ENCODE results near the gene SGPL1. TPM values are rescaled to one million over a fixed set of nuclear protein-coding genes. Genes with fewer than 3 reads are reported as not detected.

SGPL1 gene
- total RNA-seq, 6 experiments from 2014 or later, result 33.2 to 50.1 (median 38.0) TPM

GRCh38 chr10:70822076-70822820, 6.5 kb downstream of the SGPL1 start:
- no peak for DNase-seq
- peaks cover 0 to 18% (median 2%) of the 10 kb centered on the region in 4 donors for H3K36me3 ChIP-seq
- TF ChIP-seq POLR2A (IDR thresholded peaks at IDR 0.05), result no peak
- TF ChIP-seq, protein P1, sequence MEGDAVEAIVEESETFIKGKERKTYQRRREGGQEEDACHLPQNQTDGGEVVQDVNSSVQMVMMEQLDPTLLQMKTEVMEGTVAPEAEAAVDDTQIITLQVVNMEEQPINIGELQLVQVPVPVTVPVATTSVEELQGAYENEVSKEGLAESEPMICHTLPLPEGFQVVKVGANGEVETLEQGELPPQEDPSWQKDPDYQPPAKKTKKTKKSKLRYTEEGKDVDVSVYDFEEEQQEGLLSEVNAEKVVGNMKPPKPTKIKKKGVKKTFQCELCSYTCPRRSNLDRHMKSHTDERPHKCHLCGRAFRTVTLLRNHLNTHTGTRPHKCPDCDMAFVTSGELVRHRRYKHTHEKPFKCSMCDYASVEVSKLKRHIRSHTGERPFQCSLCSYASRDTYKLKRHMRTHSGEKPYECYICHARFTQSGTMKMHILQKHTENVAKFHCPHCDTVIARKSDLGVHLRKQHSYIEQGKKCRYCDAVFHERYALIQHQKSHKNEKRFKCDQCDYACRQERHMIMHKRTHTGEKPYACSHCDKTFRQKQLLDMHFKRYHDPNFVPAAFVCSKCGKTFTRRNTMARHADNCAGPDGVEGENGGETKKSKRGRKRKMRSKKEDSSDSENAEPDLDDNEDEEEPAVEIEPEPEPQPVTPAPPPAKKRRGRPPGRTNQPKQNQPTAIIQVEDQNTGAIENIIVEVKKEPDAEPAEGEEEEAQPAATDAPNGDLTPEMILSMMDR (IDR thresholded peaks at IDR 0.05), result no peak
- no peak overlapping the region for H3K27ac ChIP-seq
- ATAC-seq, result no peak
- no peak overlapping the region for H3K4me3 ChIP-seq
- H3K27me3 ChIP-seq, result no peaks in the 10 kb centered on the region
- H3K4me1 ChIP-seq, result peaks cover 0 to 21% (median under 1%) of the 10 kb centered on the region in 4 donors
- intact Hi-C loops (cut with DNase I), result no loop called here
- H3K9me3 ChIP-seq, result no peaks in the 10 kb centered on the region
- WGBS (ENCODE audit: insufficient coverage, low coverage, low lambda C conversion rate, missing lambda C conversion rate), result 95% methylated on average over 2 of the region's 2 CpGs

- no peak for ATAC-seq
- TF ChIP-seq, protein P1 (IDR thresholded peaks at IDR 0.05), result no peak
- TF ChIP-seq POLR2A (IDR thresholded peaks at IDR 0.05), result no peak
- Histone ChIP-seq H3K9me3 (no peaks in the 10 kb centered on the region), H3K27me3 (no peaks in the 10 kb centered on the region), H3K4me1 (peaks cover 0 to 26% (median 5%) of the 10 kb centered on the region in 4 donors), H3K4me3 (no peak overlapping the region), H3K27ac (no peak overlapping the region), H3K36me3 (peaks cover 0 to 3% (median 0%) of the 10 kb centered on the region in 4 donors)
- intact Hi-C loops (cut with DNase I), result no loop called here
- no peak for DNase-seq
- 81% methylated on average over 2 of the region's 2 CpGs for WGBS (ENCODE audit: insufficient coverage, low coverage, low lambda C conversion rate, missing lambda C conversion rate)
Measured at GRCh38 chr10:70827086-70827757, 11.5 kb downstream of the SGPL1 start.

GRCh38 chr10:70828923-70829322, 13.2 kb downstream of the SGPL1 start:
- ATAC-seq (no peak), DNase-seq (no peak)
- Histone ChIP-seq H3K36me3 (peaks cover 0 to 3% (median 0%) of the 10 kb centered on the region in 4 donors), H3K4me3 (no peak overlapping the region), H3K27me3 (no peaks in the 10 kb centered on the region), H3K27ac (peak overlapping the region in 1 of 3 donors; percentile 24), H3K9me3 (no peaks in the 10 kb centered on the region), H3K4me1 (peaks cover 0 to 27% (median 5%) of the 10 kb centered on the region in 4 donors)
- intact Hi-C loops (cut with DNase I), result no loop called here
- WGBS (ENCODE audit: insufficient coverage, low coverage, low lambda C conversion rate, missing lambda C conversion rate), result 61% methylated on average over 4 of the region's 4 CpGs
- no peak for TF ChIP-seq POLR2A (IDR thresholded peaks at IDR 0.05)
- TF ChIP-seq, protein P1 (IDR thresholded peaks at IDR 0.05), result no peak

- H3K27me3 ChIP-seq, result no peaks in the 10 kb centered on the region
- 23% methylated on average over 5 of the region's 5 CpGs for WGBS (ENCODE audit: insufficient coverage, low coverage, low lambda C conversion rate, missing lambda C conversion rate)
- DNase-seq (no peak), ATAC-seq (peak; percentile 70 to 83 (median 76))
- peaks cover 0 to 3% (median 0%) of the 10 kb centered on the region in 4 donors for H3K36me3 ChIP-seq
- intact Hi-C loops (cut with DNase I), result no loop called here
- H3K9me3 ChIP-seq, result no peaks in the 10 kb centered on the region
- peak overlapping the region in 1 of 3 donors; percentile 24 for H3K27ac ChIP-seq
- H3K4me3 ChIP-seq, result no peak overlapping the region
- TF ChIP-seq POLR2A (IDR thresholded peaks at IDR 0.05), result no peak
- TF ChIP-seq, protein P1 (IDR thresholded peaks at IDR 0.05), result no peak
- H3K4me1 ChIP-seq, result peaks cover 0 to 28% (median 8%) of the 10 kb centered on the region in 4 donors
Measured at GRCh38 chr10:70829543-70829942, 13.8 kb downstream of the SGPL1 start.
